HepG2 (cell line): ENCODE data around the gene PARN. TPM values are rescaled to one million over a fixed set of nuclear protein-coding genes. Genes with fewer than 3 reads are reported as not detected.
A peak's percentile ranks its signal among the peaks of the same experiment; 100 is the strongest.

Source experiments
- FOXP4 ChIP-seq: sonication (generic); formaldehyde crosslinking; IDR thresholded peaks from 2 replicates; pipeline ENCODE4 v1.4.0; 2020; ENCODE audit warnings: missing genetic modification reagents
- KIAA2018 ChIP-seq: sonication (generic); formaldehyde crosslinking; IDR thresholded peaks from 2 replicates; pipeline ENCODE4 v1.5.0; 2020; ENCODE audit warnings: mild to moderate bottlenecking, missing genetic modification reagents, borderline replicate concordance
- MAFF ChIP-seq: IDR thresholded peaks from 2 replicates; pipeline ENCODE4 v1.6.1; 2011; ENCODE audit warnings: low read depth, low read length, improper control_type of control experiment
- PAF1 ChIP-seq: IDR thresholded peaks from 2 replicates; pipeline ENCODE4 v1.6.1; 2016; ENCODE audit warnings: missing genetic modification reagents, missing compliant biosample characterization
- PRDM4 ChIP-seq: sonication (generic); formaldehyde crosslinking; IDR thresholded peaks from 2 replicates; pipeline ENCODE4 v1.9.0; 2021; ENCODE audit warnings: missing genetic modification reagents, borderline replicate concordance
- REPIN1 ChIP-seq: sonication (generic); formaldehyde crosslinking; IDR thresholded peaks from 2 replicates; pipeline ENCODE4 v1.8.0; 2022; ENCODE audit warnings: missing genetic modification reagents, low read depth, mild to moderate bottlenecking, borderline replicate concordance
- TEAD2 ChIP-seq: sonication (generic); formaldehyde crosslinking; IDR thresholded peaks from 2 replicates; pipeline ENCODE4 v1.9.0; 2021; ENCODE audit warnings: missing genetic modification reagents
- ZNF280B ChIP-seq: sonication (generic); formaldehyde crosslinking; IDR thresholded peaks from 2 replicates; pipeline ENCODE4 v1.5.0; 2020; ENCODE audit warnings: missing genetic modification reagents, mild to moderate bottlenecking, borderline replicate concordance
- ZNF441 ChIP-seq: sonication (generic); formaldehyde crosslinking; IDR thresholded peaks from 2 replicates; pipeline ENCODE4 v1.7.0; 2021; ENCODE audit warnings: missing genetic modification reagents, borderline replicate concordance
- ZSCAN12 ChIP-seq: sonication (generic); formaldehyde crosslinking; IDR thresholded peaks from 2 replicates; pipeline ENCODE4 v1.9.0; 2021; ENCODE audit warnings: mild to moderate bottlenecking, missing genetic modification reagents
- polyA plus RNA-seq, 8 experiments: library from polyadenylated mRNA; depleted of rRNA in 3 of 8; stranded (reverse) in 7 of 8; unstranded in 1 of 8; fragments of >200 nt; fragmentation: Illumina TruSeq in 4 of 8; extraction: Trizol in 4 of 8; gene quantifications; 2 replicates each; pipeline versions ENCODE4 v1.2.1 to v1.2.3, GENCODE V29; 2011 to 2016; ENCODE audit warnings: low read depth in 4 of 8, missing spikeins in 1 of 8, mixed read lengths in 1 of 8; ENCODE audit not compliant: insufficient read depth in 1 of 8
- total RNA-seq, 5 experiments: library from RNA; depleted of rRNA; stranded (reverse); fragments of >200 nt; fragmentation: Illumina TruSeq; extraction: Trizol; gene quantifications; 2 replicates each; pipeline ENCODE4 v1.2.3, GENCODE V29; 2016; ENCODE audit warnings: low read depth in 1 of 5

PARN gene
- total and polyA plus RNA-seq, 2 of the 13 experiments (the other 11 are each of a cell fraction or from before 2014, with no cell fraction given), result 13.3 to 47.6 TPM

GRCh38 chr16:14486520-14487303 is 143.3 kb downstream of the PARN start (continued):
- TF ChIP-seq FOXP4, result peak; percentile 79
- TF ChIP-seq ZNF280B, result 0 out of 2 replicates have a peak, but pooled peaks have one; percentile 32
- TF ChIP-seq ZNF441 (CRISPR knock-in tag), result peak; percentile 32
- no peak for TF ChIP-seq KIAA2018 (CRISPR knock-in tag)
- peak; percentile 52; the same call in 1 of the 2 replicates for TF ChIP-seq REPIN1 (CRISPR knock-in tag)
- TF ChIP-seq TEAD2, result peak; percentile 70; the same call in 1 of the 2 replicates
- no peak for TF ChIP-seq PAF1 (CRISPR knock-in tag)
- peak; percentile 99 for TF ChIP-seq MAFF
- peak; percentile 84; the same call in 1 of the 2 replicates for TF ChIP-seq ZSCAN12 (CRISPR knock-in tag)
- no peak for TF ChIP-seq PRDM4 (CRISPR knock-in tag)
